HK-2 (cell line): Measurements from ENCODE around the gene NOL9.

Experiments used
- DNase-seq: peaks from one replicate; pipeline ENCODE4 v3.0.0-alpha.2; 2018; ENCODE audit not compliant: unreplicated experiment

Gene NOL9

DNA sequence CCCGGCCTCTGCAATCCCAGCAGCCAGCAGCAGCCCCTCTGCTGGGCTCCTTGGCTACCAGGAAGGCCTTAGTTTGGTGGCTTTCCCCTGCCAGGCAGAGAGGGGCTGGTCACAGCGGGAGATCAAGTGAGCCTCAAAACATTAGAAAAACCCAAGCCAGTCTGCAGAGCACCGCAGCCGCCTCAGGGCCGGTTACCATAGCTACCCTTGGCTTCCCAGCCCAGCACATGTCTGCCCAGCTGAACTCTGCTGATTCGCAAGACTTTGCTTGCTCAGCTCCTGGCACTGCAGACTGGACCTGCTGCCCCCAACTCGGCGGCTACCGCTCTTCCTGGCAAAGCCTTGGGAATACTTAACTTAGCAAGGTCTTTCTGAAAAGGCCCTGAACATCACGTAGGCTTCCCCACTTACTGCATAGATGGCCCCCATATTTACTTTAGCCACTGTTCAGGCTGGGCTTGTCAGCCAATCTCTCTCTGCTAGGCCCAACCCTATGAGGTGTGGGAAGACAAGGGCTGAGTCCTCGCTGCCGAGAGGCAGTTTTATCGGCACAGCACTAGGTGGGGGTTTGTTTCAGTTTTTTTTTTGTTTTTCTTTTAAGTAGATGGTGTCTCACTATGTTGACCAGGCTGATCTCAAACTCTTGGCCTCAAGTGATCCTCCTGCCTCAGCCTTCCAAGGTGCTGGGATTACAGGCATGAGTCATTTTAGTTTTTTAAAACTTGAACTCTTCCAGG, 34.2 kb downstream of the NOL9 start:
- no peak for DNase-seq

DNA sequence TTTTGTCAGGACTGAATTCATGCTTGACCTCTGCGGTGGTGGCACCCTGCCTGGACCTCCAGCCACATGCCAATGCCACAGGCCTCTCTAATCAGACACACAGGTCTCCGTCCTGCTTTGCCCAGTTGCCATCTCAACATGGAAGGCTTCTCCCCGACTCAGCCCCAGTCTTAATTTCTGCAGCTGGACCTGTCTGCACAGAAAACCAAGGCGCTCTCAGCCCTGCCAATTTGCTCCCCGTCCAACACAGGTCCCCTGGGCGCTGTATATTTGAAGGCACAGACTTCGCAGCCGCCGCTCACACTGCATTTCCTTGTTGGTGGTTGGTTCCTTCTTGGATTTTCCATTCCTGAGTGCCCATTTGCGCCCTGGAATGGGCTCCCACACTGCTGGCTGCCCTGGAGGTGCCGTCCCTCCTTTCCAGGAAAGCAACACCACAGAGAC, 34.8 kb downstream of the NOL9 start:
- DNase-seq, result no peak

GRCh38 chr1:6517435-6517851, 36.9 kb downstream of the NOL9 start:
- DNase-seq, result no peak

DNA sequence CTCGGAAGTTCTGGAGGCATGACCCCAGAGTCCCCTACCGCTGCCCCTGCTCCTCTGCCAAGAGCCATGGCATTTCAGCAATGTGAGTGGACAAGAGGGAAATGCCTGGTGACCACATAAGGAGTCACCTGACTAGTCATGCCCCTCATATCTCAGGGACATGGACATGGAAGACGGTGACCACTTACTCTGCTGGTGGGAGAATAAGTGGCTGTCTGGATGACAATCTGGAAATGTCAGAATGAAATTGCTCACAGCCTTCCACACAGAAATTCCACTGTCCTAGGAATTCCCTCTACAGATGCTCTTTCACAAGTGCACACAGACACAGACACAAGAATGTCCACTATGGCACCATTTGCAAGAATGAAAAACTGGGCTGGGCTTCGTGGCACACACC, 38.5 kb downstream of the NOL9 start:
- DNase-seq, result peak; percentile 38

GRCh38 chr1:6513320-6513801, 41.0 kb downstream of the NOL9 start:
- no peak for DNase-seq

- no peak for DNase-seq
Observed at GRCh38 chr1:6512908-6513280, 41.4 kb downstream of the NOL9 start.

DNA sequence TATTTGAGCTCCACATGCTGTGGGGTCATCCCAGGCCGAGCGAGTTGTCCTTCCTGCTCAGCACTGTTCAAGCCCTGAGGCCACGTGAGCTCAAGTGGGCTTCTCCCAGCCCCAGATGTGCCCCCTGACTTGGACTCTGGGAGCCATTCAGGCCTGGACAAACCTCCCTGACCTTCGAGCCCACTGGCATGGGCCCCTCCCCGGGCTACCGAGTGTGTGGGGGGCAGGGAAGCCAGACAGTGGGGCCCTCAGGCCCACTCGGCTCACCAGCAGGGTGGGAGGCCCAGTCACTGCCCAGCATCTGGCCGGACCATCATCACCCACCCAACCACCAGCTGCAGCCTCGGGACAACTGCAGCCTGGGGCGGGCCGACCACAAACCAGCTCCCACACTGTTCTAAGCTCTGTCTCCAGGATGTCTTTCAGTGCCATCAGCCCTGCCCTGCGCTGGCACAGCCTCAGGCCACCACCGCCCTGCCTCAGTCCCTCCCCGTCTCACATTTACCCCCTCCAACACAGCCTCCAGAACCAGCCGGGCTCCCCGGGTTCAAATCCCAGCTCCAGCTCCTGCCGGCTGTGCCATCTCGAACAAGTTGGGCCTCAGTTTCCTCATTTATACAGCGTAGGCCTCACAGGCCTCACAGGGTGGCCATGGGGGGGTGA, 41.9 kb downstream of the NOL9 start:
- no peak for DNase-seq

- no peak for DNase-seq
Observed at GRCh38 chr1:6511561-6512244, 42.6 kb downstream of the NOL9 start.

- DNase-seq, result no peak
Observed at GRCh38 chr1:6511056-6511455, 43.3 kb downstream of the NOL9 start.

- no peak for DNase-seq
Observed at GRCh38 chr1:6510493-6510892, 43.8 kb downstream of the NOL9 start.

GRCh38 chr1:6509919-6510291, 44.4 kb downstream of the NOL9 start:
- DNase-seq, result no peak

GRCh38 chr1:6509220-6509918, 44.9 kb downstream of the NOL9 start:
- no peak for DNase-seq

- no peak for DNase-seq
Observed at GRCh38 chr1:6508816-6509189, 45.5 kb downstream of the NOL9 start.

DNA sequence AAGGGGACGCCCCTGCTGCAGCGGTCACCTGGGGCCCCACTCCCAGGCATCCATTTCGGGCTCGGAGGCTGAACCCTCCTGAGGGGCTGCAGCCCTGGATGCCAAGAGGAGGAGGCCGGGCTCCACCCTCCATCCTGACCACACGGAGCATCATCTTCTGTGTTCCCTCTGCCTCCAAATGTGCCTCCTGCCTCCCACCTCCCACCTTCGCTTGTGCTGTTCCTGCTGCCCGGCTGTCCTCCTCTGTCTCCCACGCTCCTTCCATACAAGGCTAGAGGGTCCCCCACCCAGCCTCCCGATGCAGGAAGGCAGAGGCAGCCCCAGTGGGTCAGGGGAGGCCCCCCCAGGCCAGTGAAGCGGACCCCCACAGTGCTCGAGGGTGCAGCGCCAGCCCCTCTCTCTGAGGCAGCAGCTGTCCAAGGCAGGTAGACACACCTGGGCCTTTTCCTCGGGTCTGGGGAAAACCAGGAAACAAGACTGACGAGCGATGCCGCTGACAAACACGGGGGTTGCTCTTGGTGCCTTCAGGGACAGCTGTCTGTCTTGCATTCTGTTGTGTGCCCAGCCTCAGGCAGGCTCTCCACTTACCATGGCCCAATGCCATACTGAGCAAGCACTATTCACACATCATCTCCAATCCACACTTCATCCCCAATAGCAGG, 46.0 kb downstream of the NOL9 start:
- DNase-seq, result no peak

- no peak for DNase-seq
Observed at GRCh38 chr1:6507461-6507911, 46.8 kb downstream of the NOL9 start.

DNA sequence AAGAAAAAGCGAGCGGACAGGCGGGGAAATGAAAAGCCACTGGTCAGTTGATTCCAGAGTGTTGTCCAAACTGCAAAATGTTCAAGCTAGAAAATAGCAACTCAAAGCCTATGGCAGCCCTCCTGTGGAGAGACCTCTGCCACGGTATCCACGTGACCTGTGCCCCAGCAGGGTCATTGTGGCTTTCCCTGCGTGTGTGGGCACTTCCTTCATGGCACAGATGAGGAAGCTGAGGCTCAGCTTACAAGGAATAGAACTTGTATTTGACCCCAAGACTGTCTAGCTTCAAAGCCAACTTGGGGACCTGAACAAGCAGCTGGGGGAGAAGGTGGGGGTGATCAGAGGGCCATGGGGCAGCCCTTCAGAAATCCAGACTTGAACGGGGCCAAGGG, 47.3 kb downstream of the NOL9 start:
- DNase-seq, result no peak

DNA sequence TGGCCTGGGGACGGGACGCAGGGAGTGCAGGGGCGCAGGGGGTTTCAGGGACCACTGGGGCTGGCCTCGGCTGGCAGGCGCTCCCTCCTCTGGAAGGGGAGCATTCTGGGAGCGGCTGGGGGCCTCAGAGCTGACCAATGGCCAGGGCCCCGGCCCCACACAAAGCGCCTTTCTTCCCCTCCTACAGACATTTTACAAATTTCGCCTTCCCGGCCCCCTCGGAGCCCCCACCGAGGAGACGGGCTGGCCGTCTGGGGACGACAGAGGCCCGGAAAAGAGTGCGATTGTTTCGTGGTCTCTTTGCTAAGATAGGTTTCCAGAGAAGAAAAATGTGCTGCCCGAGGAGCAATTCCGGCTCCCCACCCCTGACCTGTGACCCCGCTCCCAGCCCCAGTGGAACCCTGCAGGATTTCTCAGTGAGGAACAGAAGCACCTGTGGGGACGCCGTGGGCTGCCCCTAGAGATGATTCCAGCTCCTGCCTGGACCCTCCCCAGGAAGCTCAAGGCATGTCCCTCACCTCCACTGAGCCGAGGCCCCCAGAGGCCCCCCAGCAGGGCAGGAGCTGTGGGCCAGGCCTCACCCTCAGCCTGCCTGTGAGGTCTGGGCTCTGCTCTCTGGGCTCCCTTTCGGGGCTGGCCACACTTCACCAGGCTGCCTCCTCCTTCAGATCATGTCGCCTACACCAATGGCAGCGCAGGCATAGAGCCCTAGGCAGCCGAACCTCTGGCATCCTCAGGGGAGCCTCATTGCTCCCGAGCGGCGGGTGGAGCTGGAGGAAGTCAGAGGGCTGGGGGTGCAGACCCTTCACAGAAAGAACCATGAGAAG, 47.9 kb downstream of the NOL9 start:
- no peak for DNase-seq

DNA sequence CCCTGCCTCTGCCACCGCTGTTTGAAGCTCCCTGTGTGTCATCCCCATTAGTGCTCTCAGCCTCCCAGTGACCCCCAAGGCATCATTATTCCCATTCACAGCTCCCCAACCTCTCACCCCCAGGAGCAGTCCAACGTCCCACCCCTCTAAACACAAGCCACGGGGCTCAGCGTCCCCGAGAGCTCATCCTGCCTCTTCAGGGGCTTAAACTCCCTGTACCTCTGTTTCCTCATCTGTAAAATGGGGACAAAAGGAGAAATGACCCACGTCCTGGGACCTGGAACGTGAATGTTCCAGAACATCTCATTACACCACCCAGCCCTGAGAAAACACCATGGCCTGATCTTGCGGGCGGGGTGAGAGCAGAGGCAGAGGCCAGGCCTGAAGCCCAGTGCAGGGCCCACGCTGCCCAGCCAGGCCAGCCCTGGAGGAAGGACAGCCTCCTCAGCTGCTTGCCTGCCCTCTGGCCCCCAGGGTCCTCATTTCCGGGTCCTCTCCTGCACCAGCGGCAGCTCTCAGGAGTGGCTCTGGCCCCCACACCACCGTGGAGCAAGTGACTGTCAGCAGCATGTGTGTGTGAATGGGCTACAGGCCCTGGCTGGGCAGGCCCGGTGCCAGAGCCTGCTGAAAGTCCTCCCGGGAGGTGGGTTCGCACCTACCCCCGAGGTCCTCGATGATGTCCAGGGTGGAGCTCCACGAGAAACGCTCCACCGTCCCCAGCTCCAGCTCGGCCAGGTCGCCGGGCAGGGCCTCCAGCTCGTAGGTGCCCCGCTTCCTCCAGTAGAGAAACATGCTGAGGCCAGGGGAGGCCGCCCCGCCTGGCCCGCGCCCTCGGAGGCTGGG, 48.7 kb downstream of the NOL9 start:
- DNase-seq, result no peak

GRCh38 chr1:6504887-6505286, 49.4 kb downstream of the NOL9 start:
- no peak for DNase-seq
